Urothelium cell line (cell line): ENCODE data around the gene TOX3.

Experiments
- DNase-seq: peaks from one replicate; pipeline ENCODE4 v3.0.0; 2011; ENCODE audit warnings: low spot score, mixed read lengths
- FAIRE-seq: peaks from 2 replicates; lab custom pipeline; 2011; peaks lifted over from hg19 to GRCh38; lab: Jason Lieb, UNC

Gene TOX3

GRCh38 chr16:52460639-52461178, 86.2 kb downstream of the TOX3 start:
- no peak for FAIRE-seq
- DNase-seq = no peak

GRCh38 chr16:52456368-52456767, 90.6 kb downstream of the TOX3 start:
- FAIRE-seq (peak; percentile 52), DNase-seq (peak; percentile 80)

GRCh38 chr16:52455549-52456277, 91.2 kb downstream of the TOX3 start:
- DNase-seq (no peak), FAIRE-seq (no peak)

DNA sequence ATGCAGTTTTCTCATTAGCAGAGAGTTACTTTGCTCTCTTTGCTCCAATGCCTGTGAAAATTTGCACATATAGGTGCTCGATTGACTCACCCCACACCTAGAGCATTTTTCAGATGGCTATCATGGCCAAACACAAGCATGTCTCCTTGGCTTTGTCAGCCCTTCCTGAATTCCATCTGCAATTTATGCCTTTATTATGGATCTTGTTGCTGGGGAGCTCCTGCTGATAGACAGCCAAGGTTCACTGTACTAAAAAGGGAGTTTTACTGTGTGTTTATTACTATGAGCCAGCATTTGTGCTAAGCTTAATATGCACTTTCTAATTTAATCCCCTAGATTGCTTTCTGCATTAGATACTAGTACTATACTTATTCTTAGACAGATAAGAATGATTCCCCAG, 93.3 kb downstream of the TOX3 start:
- DNase-seq (no peak), FAIRE-seq (no peak)

- FAIRE-seq = no peak
- DNase-seq = no peak
These were observed 94.9 kb downstream of the TOX3 start for GRCh38 chr16:52451971-52452421.

GRCh38 chr16:52450916-52451315, 96.0 kb downstream of the TOX3 start:
- FAIRE-seq = no peak
- DNase-seq = no peak

DNA sequence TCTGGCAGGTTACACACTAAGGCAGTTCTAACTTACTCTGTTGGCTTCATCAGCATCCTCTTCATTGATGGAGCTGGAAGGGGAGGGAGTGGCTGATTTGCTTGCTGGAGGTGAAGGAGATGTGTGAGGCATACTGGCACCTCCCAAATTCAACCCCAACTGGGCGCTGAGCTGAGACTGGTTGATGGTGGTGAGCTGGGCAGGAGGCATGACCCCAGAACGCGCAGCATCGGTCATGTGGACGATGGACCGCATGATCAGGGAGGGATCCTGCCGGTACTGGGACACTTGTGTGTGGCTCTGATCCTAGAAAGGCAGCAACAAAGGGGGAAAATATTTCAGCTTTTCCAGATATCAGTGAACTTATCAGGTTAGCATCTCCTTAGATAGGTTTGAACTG, 96.7 kb downstream of the TOX3 start:
- no peak for FAIRE-seq
- no peak for DNase-seq

GRCh38 chr16:52446080-52446479, 100.9 kb downstream of the TOX3 start:
- FAIRE-seq (peak; percentile 17), DNase-seq (peak; percentile 28)

DNA sequence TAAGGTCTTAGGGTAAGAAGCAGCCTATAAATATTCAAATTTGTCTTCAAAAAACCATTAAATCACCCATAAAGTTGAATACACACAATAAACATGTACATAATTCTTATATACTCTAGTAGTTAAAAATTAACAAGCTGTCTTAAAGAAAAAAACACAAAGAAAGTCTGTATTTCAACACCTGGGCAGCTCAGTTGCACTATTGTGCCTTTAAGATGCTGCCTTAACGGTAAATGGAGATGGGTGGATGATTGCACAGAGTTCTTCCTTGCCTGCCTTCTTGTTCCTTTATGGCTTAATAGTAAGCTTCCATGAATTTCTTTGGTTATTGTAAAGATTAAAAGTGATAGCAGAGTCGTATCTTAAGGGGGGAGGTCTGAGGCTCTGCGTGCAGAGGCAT, 105.1 kb downstream of the TOX3 start:
- FAIRE-seq (no peak), DNase-seq (no peak)

GRCh38 chr16:52440248-52440647, 106.7 kb downstream of the TOX3 start:
- DNase-seq (no peak), FAIRE-seq (no peak)

DNA sequence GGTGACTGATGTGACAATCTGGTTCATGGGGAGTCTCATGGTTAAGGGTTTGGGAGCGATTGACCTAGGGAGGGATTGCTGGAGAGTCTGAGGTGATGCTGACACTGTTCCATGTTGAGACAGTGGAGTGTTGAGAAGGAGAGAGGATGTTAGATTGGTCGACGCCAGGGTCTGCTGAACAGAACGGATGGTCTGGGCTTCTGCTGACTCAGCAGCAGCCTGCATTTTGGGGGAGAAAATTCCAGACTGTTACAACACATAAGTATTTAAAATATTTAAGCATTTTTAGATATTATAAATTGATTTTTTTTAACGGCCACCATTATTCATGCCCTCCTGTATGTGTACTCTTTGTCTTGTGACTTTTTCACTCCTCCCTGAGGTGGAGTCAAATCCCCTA, 107.2 kb downstream of the TOX3 start:
- FAIRE-seq (no peak), DNase-seq (no peak)

DNA sequence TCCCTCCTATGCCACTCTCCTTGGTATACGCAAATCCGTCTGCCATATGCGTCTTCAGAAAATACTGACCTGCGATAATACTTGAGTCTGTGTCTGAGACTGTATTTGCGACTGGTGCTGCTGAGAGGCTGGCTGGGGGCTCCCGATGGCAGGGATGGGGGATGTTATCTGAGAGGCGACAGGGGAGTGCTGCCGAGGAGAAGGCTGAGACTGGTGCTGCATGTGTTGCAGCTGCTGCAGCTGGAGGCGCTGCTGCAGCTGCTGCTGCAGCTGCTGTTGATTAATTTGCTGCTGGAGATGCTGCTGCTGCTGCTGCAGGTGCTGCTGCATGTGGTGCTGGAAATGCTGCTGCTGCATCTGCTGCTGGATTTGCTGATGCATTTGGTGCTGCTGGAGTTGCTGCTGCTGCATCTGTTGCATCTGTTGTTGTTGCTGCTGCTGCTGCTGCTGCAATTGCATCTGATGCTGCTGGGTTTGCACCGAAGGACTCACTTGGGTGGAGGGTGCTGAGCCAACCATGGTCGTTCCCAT, 107.7 kb downstream of the TOX3 start:
- no peak for FAIRE-seq
- no peak for DNase-seq

DNA sequence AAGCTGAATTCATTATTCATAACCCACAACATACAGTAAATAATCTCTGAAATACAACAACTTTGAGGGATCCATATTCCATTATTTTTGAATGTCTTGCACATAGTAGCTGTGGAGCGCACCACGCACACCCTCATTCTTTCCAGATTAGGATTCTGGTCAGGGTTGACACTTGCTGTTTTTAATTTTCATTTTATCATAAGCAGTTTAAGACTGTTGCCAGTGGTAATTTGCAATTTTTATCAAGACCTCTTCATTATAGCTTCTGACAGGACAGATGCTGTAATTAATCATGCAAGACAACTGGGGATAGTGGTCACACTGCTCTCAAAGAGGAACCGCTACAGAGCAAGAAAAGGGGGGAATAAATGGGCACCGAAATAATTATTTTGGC, 109.7 kb downstream of the TOX3 start:
- FAIRE-seq = no peak
- DNase-seq = no peak

GRCh38 chr16:52436339-52437276, 110.3 kb downstream of the TOX3 start:
- FAIRE-seq = no peak

GRCh38 chr16:52434224-52434623, 112.7 kb downstream of the TOX3 start:
- no peak for FAIRE-seq

More at GRCh38 chr16:52436339-52437276, 110.3 kb downstream of the TOX3 start:
- no peak for DNase-seq

GRCh38 chr16:52433643-52434042, 113.3 kb downstream of the TOX3 start:
- FAIRE-seq (no peak), DNase-seq (no peak)

More at GRCh38 chr16:52434224-52434623, 112.7 kb downstream of the TOX3 start:
- DNase-seq = no peak

DNA sequence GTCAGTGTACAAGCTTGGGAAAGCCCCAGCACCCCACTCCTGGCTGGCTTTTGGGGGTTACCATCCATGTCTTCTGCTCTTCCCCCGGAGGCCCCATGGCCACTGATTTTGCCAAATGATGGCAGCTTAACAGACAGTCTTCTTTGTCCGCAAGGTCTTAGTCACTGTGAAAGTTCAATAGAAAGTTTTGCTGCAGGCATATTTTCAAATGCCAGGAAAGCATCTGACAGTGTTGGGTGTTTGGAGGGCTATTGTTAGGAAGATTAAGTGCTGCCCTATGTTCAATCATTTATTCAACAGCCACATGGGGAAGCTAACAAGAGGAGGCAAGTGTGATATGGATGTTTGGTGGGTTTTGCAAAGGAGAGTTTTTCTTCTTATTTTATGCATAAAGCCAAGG, 122.4 kb downstream of the TOX3 start:
- FAIRE-seq (no peak), DNase-seq (no peak)

DNA sequence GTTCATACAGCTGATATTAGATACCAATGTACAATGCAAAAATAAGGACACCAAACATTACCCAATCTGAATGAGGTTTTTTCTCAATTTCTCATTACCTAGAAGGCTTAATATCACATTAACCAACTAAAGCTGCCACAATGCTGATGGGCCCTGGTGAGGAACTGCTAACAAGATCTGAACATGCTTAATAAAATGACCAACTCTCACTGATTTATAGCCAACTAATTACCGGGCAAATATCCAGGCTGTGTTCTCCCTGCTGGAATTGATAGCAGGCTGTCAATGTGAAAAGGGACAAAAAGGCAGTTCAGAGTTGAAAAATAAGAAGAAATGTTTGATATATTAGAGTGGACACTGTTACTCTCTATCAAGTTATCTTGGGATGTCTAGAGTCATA, 124.6 kb downstream of the TOX3 start:
- DNase-seq (no peak), FAIRE-seq (no peak)

DNA sequence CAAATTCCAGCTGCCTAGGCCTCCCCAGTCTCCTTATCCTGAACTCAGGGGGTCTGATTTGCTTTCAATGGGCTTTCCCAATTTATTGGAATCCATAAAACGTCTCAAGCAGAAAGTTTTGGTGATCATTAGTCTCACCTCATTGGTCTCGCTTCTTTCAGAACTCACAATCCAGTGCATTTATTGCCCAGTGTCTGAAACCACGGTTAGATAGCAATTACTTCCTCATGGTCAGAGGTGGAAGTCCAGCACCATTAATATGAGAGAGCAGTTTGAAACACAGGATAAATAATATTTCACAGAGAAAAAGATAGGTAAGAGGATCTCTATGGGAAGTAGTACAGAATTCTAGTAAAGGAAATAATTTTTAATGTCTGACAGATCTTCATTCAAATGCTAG, 128.7 kb downstream of the TOX3 start:
- FAIRE-seq = no peak
- no peak for DNase-seq

GRCh38 chr16:52416888-52417287, 130.1 kb downstream of the TOX3 start:
- no peak for DNase-seq
- no peak for FAIRE-seq

GRCh38 chr16:52411011-52411410, 135.9 kb downstream of the TOX3 start:
- no peak for FAIRE-seq
- no peak for DNase-seq
